Measurements from ENCODE around the gene NDUFS1. TPM values are rescaled to one million over a fixed set of nuclear protein-coding genes. Genes with fewer than 3 reads are reported as not detected.

The NDUFS1 gene
- total and polyA plus RNA-seq, 2 of the 4 experiments (the other 2 are of a cell fraction) = 72.1 to 118 TPM

- intact Hi-C loops (cut with micrococcal nuclease) (no loop called here), dilution Hi-C loops (cut with HindIII; ENCODE audit: low sequenced_read_pairs, unreplicated experiment) (no loop called here), in situ Hi-C loops (cut with MboI; ENCODE audit: low sequenced_read_pairs) (no loop called here)
- Histone ChIP-seq H3K18ac (ENCODE audit: low read depth, low read length) (no peak overlapping the region), H3K4me3 (ENCODE audit: insufficient read depth, low read depth, low read length) (no peak overlapping the region), H3K4me1 (ENCODE audit: control insufficient read depth, insufficient read depth, low read length) (peaks cover 8% of the 10 kb centered on the region), H2AK5ac (ENCODE audit: low read depth, low read length) (no peak overlapping the region), H3K4ac (ENCODE audit: low read depth, low read length) (no peak overlapping the region), H2BK120ac (ENCODE audit: low read depth, low read length) (no peak overlapping the region), H4K20me1 (ENCODE audit: insufficient read depth, low read length) (peaks cover 4% of the 10 kb centered on the region; the same call in 1 of the 2 replicates), H3K4me2 (ENCODE audit: low read depth, low read length) (no peak overlapping the region), H3K56ac (ENCODE audit: extremely low read depth, insufficient read depth, low read length) (no peak overlapping the region), H3K14ac (replicated peaks; ENCODE audit: low read depth, low read length) (no peak overlapping the region), H3K9me3 (ENCODE audit: control insufficient read depth, insufficient read depth, low read length) (no peaks in the 10 kb centered on the region), H3K79me1 (ENCODE audit: low read depth in 1 of 2, low read length in 2 of 2) (peaks cover 21 to 49% of the 10 kb centered on the region in 2 experiments), H4K5ac (ENCODE audit: low read depth, low read length) (no peak overlapping the region), H2BK5ac (ENCODE audit: low read depth, low read length, poor library complexity, severe bottlenecking) (no peak overlapping the region), H3K27ac (ENCODE audit: insufficient read depth, low read length) (no peak overlapping the region), H2BK15ac (ENCODE audit: low read depth, low read length) (no peak overlapping the region), H4K8ac (ENCODE audit: low read depth in 2 of 2, low read length in 2 of 2) (no peak overlapping the region), H3K27me3 (ENCODE audit: control insufficient read depth, insufficient read depth, low read length) (no peaks in the 10 kb centered on the region), H2BK20ac (ENCODE audit: low read depth, low read length) (no peak overlapping the region), H3K23ac (ENCODE audit: low read depth, low read length) (no peak overlapping the region), H3K9me1 (ENCODE audit: insufficient read depth, low read length) (peaks cover 8% of the 10 kb centered on the region; the same call in 1 of the 2 replicates), H3K36me3 (ENCODE audit: control insufficient read depth, insufficient read depth, low read length) (no peaks in the 10 kb centered on the region), H4K91ac (ENCODE audit: insufficient read depth, low read depth, low read length) (no peak overlapping the region), H3K9ac (ENCODE audit: low read depth, low read length) (no peak overlapping the region), H2AFZ (replicated peaks; ENCODE audit: low read length, poor library complexity) (no peak overlapping the region), H2AK9ac (replicated peaks; ENCODE audit: low read depth, low read length, poor library complexity) (no peak overlapping the region)
- WGBS, 2 experiments (ENCODE audit: extremely low coverage in 2 of 2, insufficient read length in 1 of 2) = no CpG with 5 or more reads among the region's 4 CpGs
- DNase-seq = no peak
- BruUV-seq (replicated peaks) = no TSS peak
- ATAC-seq (ENCODE audit: low read depth) = no peak
- ChIA-PET POLR2A (ENCODE audit: unreplicated experiment) (no interaction called here), CTCF (no interaction called here)
- TF ChIP-seq NFE2L2 (IDR thresholded peaks at IDR 0.05; ENCODE audit: low read depth, low read length) (no peak), CEBPB (IDR thresholded peaks at IDR 0.05; ENCODE audit: low read depth, low read length) (no peak), MAZ (IDR thresholded peaks at IDR 0.05; ENCODE audit: borderline replicate concordance, low read depth, low read length) (no peak), MXI1 (IDR thresholded peaks at IDR 0.05; ENCODE audit: borderline replicate concordance, low read depth, low read length) (no peak), CHD1 (IDR thresholded peaks at IDR 0.05; ENCODE audit: low read depth, low read length) (no peak), RFX5 (IDR thresholded peaks at IDR 0.05; ENCODE audit: low read depth, low read length) (no peak), FOS (IDR thresholded peaks at IDR 0.05; ENCODE audit: low read depth, low read length) (no peak), MAFK (IDR thresholded peaks at IDR 0.05; ENCODE audit: low read depth, low read length) (no peak), BHLHE40 (IDR thresholded peaks at IDR 0.05; ENCODE audit: low read depth, low read length) (no peak), SMC3 (IDR thresholded peaks at IDR 0.05; ENCODE audit: low read depth, low read length) (no peak), USF2 (IDR thresholded peaks at IDR 0.05; ENCODE audit: low read depth, low read length) (no peak), RAD21 (IDR thresholded peaks at IDR 0.05; ENCODE audit: low read length) (no peak), POLR2A (IDR thresholded peaks at IDR 0.05; ENCODE audit: low read depth, low read length) (no peak), RCOR1 (IDR thresholded peaks at IDR 0.05; ENCODE audit: insufficient replicate concordance, low read length) (no peak), ELK1 (IDR thresholded peaks at IDR 0.05; ENCODE audit: borderline replicate concordance, low read depth, low read length) (no peak)
- TF ChIP-seq, protein P1, sequence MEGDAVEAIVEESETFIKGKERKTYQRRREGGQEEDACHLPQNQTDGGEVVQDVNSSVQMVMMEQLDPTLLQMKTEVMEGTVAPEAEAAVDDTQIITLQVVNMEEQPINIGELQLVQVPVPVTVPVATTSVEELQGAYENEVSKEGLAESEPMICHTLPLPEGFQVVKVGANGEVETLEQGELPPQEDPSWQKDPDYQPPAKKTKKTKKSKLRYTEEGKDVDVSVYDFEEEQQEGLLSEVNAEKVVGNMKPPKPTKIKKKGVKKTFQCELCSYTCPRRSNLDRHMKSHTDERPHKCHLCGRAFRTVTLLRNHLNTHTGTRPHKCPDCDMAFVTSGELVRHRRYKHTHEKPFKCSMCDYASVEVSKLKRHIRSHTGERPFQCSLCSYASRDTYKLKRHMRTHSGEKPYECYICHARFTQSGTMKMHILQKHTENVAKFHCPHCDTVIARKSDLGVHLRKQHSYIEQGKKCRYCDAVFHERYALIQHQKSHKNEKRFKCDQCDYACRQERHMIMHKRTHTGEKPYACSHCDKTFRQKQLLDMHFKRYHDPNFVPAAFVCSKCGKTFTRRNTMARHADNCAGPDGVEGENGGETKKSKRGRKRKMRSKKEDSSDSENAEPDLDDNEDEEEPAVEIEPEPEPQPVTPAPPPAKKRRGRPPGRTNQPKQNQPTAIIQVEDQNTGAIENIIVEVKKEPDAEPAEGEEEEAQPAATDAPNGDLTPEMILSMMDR (conservative IDR thresholded peaks at IDR 0.05; ENCODE audit: low read depth, low read length) = no peak
Measured at GRCh38 chr2:206080927-206081326, 78.3 kb downstream of the NDUFS1 start.

All from IMR-90 (cell line).